Astrocyte (in vitro differentiated cells and primary cell): ENCODE results near the gene FOXF1. TPM values are rescaled to one million over a fixed set of nuclear protein-coding genes. Genes with fewer than 3 reads are reported as not detected.

Experiments
- DNase-seq: peaks from one replicate; pipeline ENCODE4 v3.0.0-alpha.2; 2010; ENCODE audit warnings: low read depth
- FAIRE-seq: peaks from 2 replicates; lab custom pipeline; 2011; peaks lifted over from hg19 to GRCh38; lab: Jason Lieb, UNC
- H2AFZ ChIP-seq: 2 replicates; pipeline ENCODE4 v1.6.0; 2012; ENCODE audit warnings: low read depth, low read length, inconsistent platforms
- H3K27ac ChIP-seq: 2 replicates; pipeline ENCODE4 v1.5.1; 2011; ENCODE audit warnings: low read depth, low read length, inconsistent platforms
- H3K27me3 ChIP-seq: 2 replicates; pipeline ENCODE4 v1.6.0; 2011; ENCODE audit warnings: low read length, inconsistent platforms; ENCODE audit not compliant: insufficient read depth
- H3K36me3 ChIP-seq: 2 replicates; pipeline ENCODE4 v1.5.1; 2011; ENCODE audit warnings: low read length, inconsistent platforms; ENCODE audit not compliant: insufficient read depth
- H3K4me1 ChIP-seq: 2 replicates; pipeline ENCODE4 v1.5.1; 2011; ENCODE audit warnings: low read length, inconsistent platforms; ENCODE audit not compliant: insufficient read depth
- H3K4me2 ChIP-seq: 2 replicates; pipeline ENCODE4 v1.6.0; 2012; ENCODE audit warnings: low read length, inconsistent platforms
- H3K4me3 ChIP-seq: 2 replicates; pipeline ENCODE4 v1.5.1; 2011; ENCODE audit warnings: low read depth, mild to moderate bottlenecking, low read length, inconsistent platforms; ENCODE audit not compliant: insufficient read depth
- H3K79me2 ChIP-seq: 2 replicates; pipeline ENCODE4 v1.6.0; 2012; ENCODE audit warnings: mild to moderate bottlenecking, low read length, inconsistent platforms; ENCODE audit not compliant: insufficient read depth
- H3K9ac ChIP-seq: 2 replicates; pipeline ENCODE4 v1.6.0; 2012; ENCODE audit warnings: mild to moderate bottlenecking, low read length, inconsistent platforms
- H3K9me3 ChIP-seq: 2 replicates; pipeline ENCODE4 v1.5.1; 2012; ENCODE audit warnings: low read depth, mild to moderate bottlenecking, low read length, inconsistent platforms; ENCODE audit not compliant: insufficient read depth
- H4K20me1 ChIP-seq: 2 replicates; pipeline ENCODE4 v1.6.0; 2012; ENCODE audit warnings: low read length, inconsistent platforms; ENCODE audit not compliant: insufficient read depth
- H3K27ac Mint-ChIP-seq: one replicate; pipeline ENCODE4 v1.8.0; 2021; ENCODE audit warnings: mild to moderate bottlenecking, mixed read lengths; ENCODE audit not compliant: unreplicated experiment
- H3K27me3 Mint-ChIP-seq: one replicate; pipeline ENCODE4 v1.8.0; 2021; ENCODE audit warnings: low read depth, mixed read lengths; ENCODE audit not compliant: unreplicated experiment
- H3K36me3 Mint-ChIP-seq: one replicate; pipeline ENCODE4 v1.8.0; 2021; ENCODE audit warnings: low read depth, mixed read lengths; ENCODE audit not compliant: unreplicated experiment
- H3K4me1 Mint-ChIP-seq: one replicate; pipeline ENCODE4 v1.8.0; 2021; ENCODE audit warnings: low read depth, mixed read lengths; ENCODE audit not compliant: unreplicated experiment
- H3K4me3 Mint-ChIP-seq: one replicate; pipeline ENCODE4 v1.8.0; 2021; ENCODE audit warnings: mild to moderate bottlenecking, moderate library complexity, mixed read lengths; ENCODE audit not compliant: unreplicated experiment
- H3K9me3 Mint-ChIP-seq: one replicate; pipeline ENCODE4 v1.8.0; 2021; ENCODE audit warnings: mild to moderate bottlenecking, mixed read lengths; ENCODE audit not compliant: unreplicated experiment
- CTCF ChIP-seq: IDR thresholded peaks from 2 replicates; pipeline ENCODE4 v1.5.1; 2011; ENCODE audit warnings: low read depth, mild to moderate bottlenecking, inconsistent platforms, low read length, moderate library complexity; ENCODE audit not compliant: insufficient read depth
- EZH2 ChIP-seq: IDR thresholded peaks from 2 replicates; pipeline ENCODE4 v1.6.1; 2012; ENCODE audit warnings: mild to moderate bottlenecking, low read length, inconsistent platforms; ENCODE audit not compliant: insufficient read depth
- total RNA-seq: library from RNA; stranded (reverse); gene quantifications from 2 replicates; pipeline ENCODE4 v1.2.1, GENCODE V29; 2021

The FOXF1 gene
- total RNA-seq, 1 donor from 2014 or later, result 0.07 TPM

DNA sequence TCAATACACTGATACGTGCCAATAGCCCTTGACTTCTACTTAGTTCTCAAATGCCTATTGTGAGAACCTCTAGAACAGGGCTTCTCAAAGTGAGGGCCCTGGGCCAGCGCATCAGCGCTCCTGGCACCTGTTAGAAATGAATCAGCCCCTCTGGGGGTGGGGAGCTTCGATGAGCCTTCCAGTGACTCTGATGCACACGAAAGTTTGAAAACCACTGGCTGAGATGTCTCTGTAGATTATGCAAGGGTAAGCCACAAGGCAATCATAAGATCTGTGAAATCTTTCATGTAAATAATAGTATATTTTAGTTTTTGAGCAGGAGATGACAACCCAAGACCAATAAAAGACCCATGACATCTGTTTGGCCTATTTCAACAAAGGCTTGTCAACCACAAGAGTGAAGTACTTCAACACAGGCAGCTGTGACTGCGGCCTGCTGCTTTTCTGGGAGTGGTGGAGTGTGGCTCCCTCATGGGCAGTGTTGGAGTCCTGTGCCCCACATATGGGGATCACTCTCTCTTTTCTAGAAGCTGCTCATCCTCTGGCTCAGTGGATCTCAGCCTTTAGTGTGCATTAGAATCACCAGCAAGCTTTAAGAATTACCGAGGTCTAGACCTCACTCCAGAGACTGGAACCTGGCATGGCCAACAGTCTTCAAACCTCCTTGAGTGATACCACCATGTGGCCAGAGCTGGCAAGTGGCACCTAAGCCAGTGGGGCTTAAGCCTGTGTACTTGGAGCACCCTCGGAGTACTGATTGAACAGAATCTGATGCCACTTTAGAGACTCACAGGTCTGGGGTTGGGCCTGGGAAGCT is 39.0 kb downstream of the FOXF1 start:
- no peaks in the 10 kb centered on the region for H3K27me3 Mint-ChIP-seq
- H3K36me3 ChIP-seq, result peaks cover 15% of the 10 kb centered on the region

DNA sequence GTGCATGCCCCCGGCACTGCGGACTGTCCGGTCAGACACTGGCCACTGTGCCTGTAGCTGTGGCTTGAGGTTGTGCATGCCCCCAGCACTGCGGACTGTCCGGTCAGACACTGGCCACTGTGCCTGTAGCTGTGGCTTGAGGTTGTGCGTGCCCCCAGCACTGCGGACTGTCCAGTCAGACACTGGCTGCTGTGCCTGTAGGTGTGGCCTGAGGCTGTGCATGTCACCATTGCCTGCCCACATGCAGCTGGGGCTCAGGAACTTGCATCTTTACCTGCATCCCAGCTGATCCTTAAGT is 39.5 kb downstream of the FOXF1 start:
- Mint-ChIP-seq H3K9me3 (no peaks in the 10 kb centered on the region), H3K27ac (no peak overlapping the region), H3K36me3 (peaks cover 8% of the 10 kb centered on the region), H3K27me3 (no peaks in the 10 kb centered on the region), H3K4me3 (no peak overlapping the region), H3K4me1 (no peaks in the 10 kb centered on the region)
- no peak for FAIRE-seq
- peaks cover 6% of the 10 kb centered on the region for H3K4me1 ChIP-seq
- H3K79me2 ChIP-seq, result peaks cover 20% of the 10 kb centered on the region
- peaks cover 10% of the 10 kb centered on the region for H4K20me1 ChIP-seq
- no peaks in the 10 kb centered on the region for H3K27me3 ChIP-seq
- H3K9me3 ChIP-seq, result no peaks in the 10 kb centered on the region
- H2AFZ ChIP-seq, result no peak overlapping the region
- no peak for DNase-seq
- TF ChIP-seq EZH2 (no peak), CTCF (no peak)
- H3K4me2 ChIP-seq, result no peak overlapping the region
- no peak overlapping the region for H3K27ac ChIP-seq
- no peak overlapping the region for H3K9ac ChIP-seq
- H3K36me3 ChIP-seq, result peaks cover 15% of the 10 kb centered on the region
- no peak overlapping the region for H3K4me3 ChIP-seq

More for the DNA sequence above, 39.0 kb downstream of the FOXF1 start:
- H3K9me3 ChIP-seq, result no peaks in the 10 kb centered on the region
- H3K79me2 ChIP-seq, result peaks cover 14% of the 10 kb centered on the region
- H4K20me1 ChIP-seq, result peaks cover 11% of the 10 kb centered on the region
- no peak overlapping the region for H2AFZ ChIP-seq
- Mint-ChIP-seq H3K4me3 (no peak overlapping the region), H3K9me3 (no peaks in the 10 kb centered on the region), H3K36me3 (peaks cover 10% of the 10 kb centered on the region), H3K4me1 (no peaks in the 10 kb centered on the region), H3K27ac (no peak overlapping the region)
- H3K9ac ChIP-seq, result no peak overlapping the region
- no peak for TF ChIP-seq EZH2
- TF ChIP-seq CTCF, result no peak
- FAIRE-seq (no peak), DNase-seq (no peak)
- no peak overlapping the region for H3K4me2 ChIP-seq
- no peaks in the 10 kb centered on the region for H3K27me3 ChIP-seq
- H3K4me1 ChIP-seq, result peaks cover 2% of the 10 kb centered on the region
- H3K4me3 ChIP-seq, result no peak overlapping the region
- no peak overlapping the region for H3K27ac ChIP-seq

DNA sequence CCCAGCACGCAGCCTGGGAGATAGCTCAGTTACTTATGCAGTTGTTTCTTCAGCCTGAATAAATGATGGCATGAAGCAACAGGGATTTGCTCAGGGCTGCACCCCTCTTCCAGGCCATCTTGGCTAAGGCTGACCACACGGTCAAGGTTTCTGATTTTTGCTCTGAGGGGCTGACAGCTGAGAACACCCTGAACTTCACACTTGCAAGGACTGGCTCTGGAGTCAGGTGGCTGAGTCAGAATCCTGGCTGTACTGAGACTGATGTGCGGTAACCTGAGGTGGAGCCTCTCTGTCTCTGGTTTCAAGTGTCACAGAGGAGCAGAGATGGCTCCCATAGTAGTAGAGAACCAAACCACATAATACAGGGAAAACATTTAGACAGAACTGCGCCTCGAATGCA is 40.0 kb downstream of the FOXF1 start:
- Mint-ChIP-seq H3K27me3 (no peaks in the 10 kb centered on the region), H3K4me3 (no peak overlapping the region), H3K27ac (no peak overlapping the region), H3K36me3 (peaks cover 6% of the 10 kb centered on the region), H3K9me3 (no peaks in the 10 kb centered on the region), H3K4me1 (no peaks in the 10 kb centered on the region)
- Histone ChIP-seq H3K9me3 (no peaks in the 10 kb centered on the region), H3K27me3 (no peaks in the 10 kb centered on the region), H2AFZ (no peak overlapping the region), H3K79me2 (peaks cover 21% of the 10 kb centered on the region), H3K27ac (no peak overlapping the region), H3K9ac (no peak overlapping the region), H3K4me1 (peaks cover 7% of the 10 kb centered on the region), H3K4me3 (no peak overlapping the region), H3K36me3 (peaks cover 15% of the 10 kb centered on the region), H3K4me2 (no peak overlapping the region), H4K20me1 (peaks cover 6% of the 10 kb centered on the region)
- FAIRE-seq, result no peak
- no peak for DNase-seq
- TF ChIP-seq CTCF (no peak), EZH2 (no peak)
